ENCODE results near the gene ZKSCAN2.

DNA sequence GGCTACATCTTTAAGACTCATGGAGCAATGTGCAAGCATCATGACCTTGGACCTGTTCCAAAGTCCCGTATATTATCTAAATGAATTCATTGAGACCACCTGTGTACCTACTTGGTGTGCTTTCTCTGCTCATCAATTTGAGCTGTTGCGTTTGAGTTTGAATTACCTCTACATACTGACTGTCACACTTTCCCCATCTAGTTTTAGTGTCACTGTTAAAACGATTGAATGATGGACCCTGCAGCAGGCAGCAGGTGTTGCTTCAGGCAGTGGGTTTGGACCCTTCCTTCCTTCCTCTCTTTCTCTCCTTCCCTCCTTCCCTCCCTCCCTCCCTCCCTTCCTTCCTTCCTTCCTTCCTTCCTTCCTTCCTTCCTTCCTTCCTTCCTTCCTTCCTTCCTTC, 33.9 kb upstream of the ZKSCAN2 start:
- no peak for TF ChIP-seq ZBTB1 (tag by site-specific recombination; IDR thresholded peaks at IDR 0.05)
- TF ChIP-seq, protein P1, sequence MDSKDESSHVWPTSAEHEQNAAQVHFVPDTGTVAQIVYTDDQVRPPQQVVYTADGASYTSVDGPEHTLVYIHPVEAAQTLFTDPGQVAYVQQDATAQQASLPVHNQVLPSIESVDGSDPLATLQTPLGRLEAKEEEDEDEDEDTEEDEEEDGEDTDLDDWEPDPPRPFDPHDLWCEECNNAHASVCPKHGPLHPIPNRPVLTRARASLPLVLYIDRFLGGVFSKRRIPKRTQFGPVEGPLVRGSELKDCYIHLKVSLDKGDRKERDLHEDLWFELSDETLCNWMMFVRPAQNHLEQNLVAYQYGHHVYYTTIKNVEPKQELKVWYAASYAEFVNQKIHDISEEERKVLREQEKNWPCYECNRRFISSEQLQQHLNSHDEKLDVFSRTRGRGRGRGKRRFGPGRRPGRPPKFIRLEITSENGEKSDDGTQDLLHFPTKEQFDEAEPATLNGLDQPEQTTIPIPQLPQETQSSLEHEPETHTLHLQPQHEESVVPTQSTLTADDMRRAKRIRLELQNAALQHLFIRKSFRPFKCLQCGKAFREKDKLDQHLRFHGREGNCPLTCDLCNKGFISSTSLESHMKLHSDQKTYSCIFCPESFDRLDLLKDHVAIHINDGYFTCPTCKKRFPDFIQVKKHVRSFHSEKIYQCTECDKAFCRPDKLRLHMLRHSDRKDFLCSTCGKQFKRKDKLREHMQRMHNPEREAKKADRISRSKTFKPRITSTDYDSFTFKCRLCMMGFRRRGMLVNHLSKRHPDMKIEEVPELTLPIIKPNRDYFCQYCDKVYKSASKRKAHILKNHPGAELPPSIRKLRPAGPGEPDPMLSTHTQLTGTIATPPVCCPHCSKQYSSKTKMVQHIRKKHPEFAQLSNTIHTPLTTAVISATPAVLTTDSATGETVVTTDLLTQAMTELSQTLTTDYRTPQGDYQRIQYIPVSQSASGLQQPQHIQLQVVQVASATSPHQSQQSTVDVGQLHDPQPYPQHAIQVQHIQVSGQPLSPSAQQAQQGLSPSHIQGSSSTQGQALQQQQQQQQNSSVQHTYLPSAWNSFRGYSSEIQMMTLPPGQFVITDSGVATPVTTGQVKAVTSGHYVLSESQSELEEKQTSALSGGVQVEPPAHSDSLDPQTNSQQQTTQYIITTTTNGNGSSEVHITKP (tag by site-specific recombination; IDR thresholded peaks at IDR 0.05): no peak
- no peak for TF ChIP-seq ZNF16 (tag by site-specific recombination; IDR thresholded peaks at IDR 0.05; ENCODE audit: low read depth)
- no peak for TF ChIP-seq ZBTB7A (tag by site-specific recombination; IDR thresholded peaks at IDR 0.05; ENCODE audit: low read depth)
- TF ChIP-seq, protein P2, sequence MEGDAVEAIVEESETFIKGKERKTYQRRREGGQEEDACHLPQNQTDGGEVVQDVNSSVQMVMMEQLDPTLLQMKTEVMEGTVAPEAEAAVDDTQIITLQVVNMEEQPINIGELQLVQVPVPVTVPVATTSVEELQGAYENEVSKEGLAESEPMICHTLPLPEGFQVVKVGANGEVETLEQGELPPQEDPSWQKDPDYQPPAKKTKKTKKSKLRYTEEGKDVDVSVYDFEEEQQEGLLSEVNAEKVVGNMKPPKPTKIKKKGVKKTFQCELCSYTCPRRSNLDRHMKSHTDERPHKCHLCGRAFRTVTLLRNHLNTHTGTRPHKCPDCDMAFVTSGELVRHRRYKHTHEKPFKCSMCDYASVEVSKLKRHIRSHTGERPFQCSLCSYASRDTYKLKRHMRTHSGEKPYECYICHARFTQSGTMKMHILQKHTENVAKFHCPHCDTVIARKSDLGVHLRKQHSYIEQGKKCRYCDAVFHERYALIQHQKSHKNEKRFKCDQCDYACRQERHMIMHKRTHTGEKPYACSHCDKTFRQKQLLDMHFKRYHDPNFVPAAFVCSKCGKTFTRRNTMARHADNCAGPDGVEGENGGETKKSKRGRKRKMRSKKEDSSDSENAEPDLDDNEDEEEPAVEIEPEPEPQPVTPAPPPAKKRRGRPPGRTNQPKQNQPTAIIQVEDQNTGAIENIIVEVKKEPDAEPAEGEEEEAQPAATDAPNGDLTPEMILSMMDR (tag by site-specific recombination; IDR thresholded peaks at IDR 0.05): no peak
- no peak for TF ChIP-seq KLF8 (tag by site-specific recombination; IDR thresholded peaks at IDR 0.05)
- no peak for TF ChIP-seq ZNF530 (tag by site-specific recombination; IDR thresholded peaks at IDR 0.05; ENCODE audit: low read depth)

Measured in HEK293 (cell line).